Endothelial cell of umbilical vein (primary cell): Measurements from ENCODE around the gene BCCIP. TPM values are rescaled to one million over a fixed set of nuclear protein-coding genes. Genes with fewer than 3 reads are reported as not detected.

Experiments
- BruUV-seq: library from RNA; stranded (reverse); fragments of 400-500 nt; replicated peaks from 2 replicates; lab custom pipeline; 2021; lab: Mats Ljungman, UMichigan
- CTCF ChIA-PET: fragments of 300-600, 350-600 bp; sonication (Branson Sonifier 250); formaldehyde crosslinking; loops from one replicate; lab custom pipeline; 2021; ENCODE audit warnings: antibody characterized with exemption, inconsistent platforms; lab: Charles Lee
- POLR2A ChIA-PET: fragments of 300-600, 350-600 bp; sonication (Branson Sonifier 250); formaldehyde crosslinking; loops from one replicate; lab custom pipeline; 2021; ENCODE audit warnings: antibody characterized with exemption, inconsistent platforms; lab: Charles Lee
- DNase-seq: peaks from one replicate; pipeline ENCODE4 v3.0.0-alpha.2; 2011; ENCODE audit warnings: low read depth, low spot score
- FAIRE-seq: peaks from 2 replicates; lab custom pipeline; 2011; peaks lifted over from hg19 to GRCh38; lab: Jason Lieb, UNC
- H2AFZ ChIP-seq: 2 replicates; pipeline ENCODE4 v1.6.0; 2012; ENCODE audit warnings: low read depth, low read length, control low read depth, inconsistent platforms
- H3K27ac ChIP-seq: 2 replicates; pipeline ENCODE4 v1.5.1; 2011; ENCODE audit warnings: low read depth, mild to moderate bottlenecking, control low read depth, low read length, moderate library complexity; ENCODE audit not compliant: insufficient read depth
- H3K27me3 ChIP-seq, 2 experiments: 2 replicates each; pipeline versions ENCODE4 v1.6.0 to v1.6.1; 2011; ENCODE audit warnings: low read length in 2 of 2, mixed read lengths in 1 of 2; ENCODE audit not compliant: control insufficient read depth in 2 of 2, insufficient read depth in 2 of 2
- H3K36me3 ChIP-seq, 2 experiments: 2 replicates in 1 of 2; 3 replicates in 1 of 2; pipeline ENCODE4 v1.5.1; 2011; ENCODE audit warnings: low read length in 2 of 2, mild to moderate bottlenecking in 1 of 2, moderate library complexity in 1 of 2; ENCODE audit not compliant: control insufficient read depth in 2 of 2, insufficient read depth in 2 of 2; ENCODE audit errors: extremely low read depth in 1 of 2
- H3K4me1 ChIP-seq: 3 replicates; pipeline ENCODE4 v1.5.1; 2011; ENCODE audit warnings: mild to moderate bottlenecking, low read length; ENCODE audit not compliant: control insufficient read depth, insufficient read depth; ENCODE audit errors: extremely low read depth
- H3K4me2 ChIP-seq: 2 replicates; pipeline ENCODE4 v1.6.1; 2011; ENCODE audit warnings: low read length, control low read depth, mixed read lengths; ENCODE audit not compliant: insufficient read depth
- H3K4me3 ChIP-seq, 3 experiments: fragments of 200-600 bp in 1 of 3; sonication (generic), shearing (Covaris generic) in 1 of 3; replicated peaks in 1 of 3; 2 replicates each; pipeline ENCODE4 v1.5.1; 2011 to 2016; ENCODE audit warnings: control low read depth in 3 of 3, low read length in 3 of 3, mild to moderate bottlenecking in 2 of 3, inconsistent platforms in 1 of 3, low read depth in 1 of 3, moderate library complexity in 1 of 3; ENCODE audit not compliant: insufficient read depth in 1 of 3
- H3K79me2 ChIP-seq: 2 replicates; pipeline ENCODE4 v1.6.0; 2012; ENCODE audit warnings: low read length, inconsistent platforms; ENCODE audit not compliant: control insufficient read depth, insufficient read depth
- H3K9ac ChIP-seq: replicated peaks from 2 replicates; pipeline ENCODE3; 2011; ENCODE audit warnings: low read length, control low read depth; ENCODE audit not compliant: insufficient read depth; ENCODE audit errors: extremely low read depth
- H3K9me1 ChIP-seq: replicated peaks from 3 replicates; pipeline ENCODE4 v1.6.0; 2011; ENCODE audit warnings: mild to moderate bottlenecking, low read length; ENCODE audit not compliant: control insufficient read depth, insufficient read depth; ENCODE audit errors: extremely low read depth
- H3K9me3 ChIP-seq: replicated peaks from 2 replicates; pipeline ENCODE4 v1.5.1; 2012; ENCODE audit warnings: low read length, inconsistent platforms; ENCODE audit not compliant: control insufficient read depth, insufficient read depth
- H4K20me1 ChIP-seq: replicated peaks from 2 replicates; pipeline ENCODE3; 2011; ENCODE audit warnings: mild to moderate bottlenecking, low read length; ENCODE audit not compliant: control insufficient read depth, insufficient read depth; ENCODE audit errors: extremely low read depth
- CTCF ChIP-seq, 2 donors: IDR thresholded peaks; 1 replicate in 1 of 2; 2 replicates in 1 of 2; pipeline ENCODE4 v1.5.1; 2011; ENCODE audit warnings: low read length in 2 of 2, mild to moderate bottlenecking in 2 of 2, moderate library complexity in 2 of 2, control low read depth in 1 of 2, inconsistent platforms in 1 of 2, low read depth in 1 of 2; ENCODE audit not compliant: insufficient read depth in 1 of 2; ENCODE audit errors: extremely low read depth in 1 of 2
- FOS ChIP-seq: IDR thresholded peaks from 2 replicates; pipeline ENCODE4 v1.6.1; 2011; ENCODE audit warnings: mild to moderate bottlenecking, low read length, moderate library complexity, borderline replicate concordance; ENCODE audit not compliant: insufficient read depth
- GATA2 ChIP-seq: IDR thresholded peaks from 2 replicates; pipeline ENCODE4 v1.7.0; 2011; ENCODE audit warnings: low read depth, mild to moderate bottlenecking, moderate library complexity, mixed read lengths, low read length; ENCODE audit not compliant: insufficient read length, insufficient read depth
- MAX ChIP-seq: IDR thresholded peaks from 2 replicates; pipeline ENCODE4 v1.6.1; 2011; ENCODE audit not compliant: insufficient read depth, insufficient read length
- MYC ChIP-seq: IDR thresholded peaks from one replicate; pipeline ENCODE4 v1.6.1; 2011; ENCODE audit warnings: mild to moderate bottlenecking, low read depth, low read length
- POLR2AphosphoS5 ChIP-seq: IDR thresholded peaks from 2 replicates; pipeline ENCODE4 v1.6.1; 2012; ENCODE audit warnings: low read depth, mild to moderate bottlenecking, control low read depth, low read length, moderate library complexity; ENCODE audit not compliant: insufficient read depth
- dilution Hi-C: fragments of 300-500 bp; cut with MboI; formaldehyde crosslinking; loops from one replicate; pipeline ENCODE4 v1.15.0; 2019; ENCODE audit warnings: low sequenced_read_pairs; ENCODE audit not compliant: extremely low pct_ligation_motif_present
- intact Hi-C: fragments of 100-400 bp; cut with micrococcal nuclease; formaldehyde crosslinking; loops from one replicate; pipeline ENCODE4 v1.10.0; 2022
- polyA plus RNA-seq, 4 experiments: library from polyadenylated mRNA; depleted of rRNA in 3 of 4; stranded (reverse) in 3 of 4; unstranded in 1 of 4; fragments of >200 nt; gene quantifications; 2 replicates each; pipeline versions ENCODE4 v1.2.1 to v1.2.3, GENCODE V29; 2011 to 2012; ENCODE audit warnings: missing spikeins in 1 of 4
- total RNA-seq: library from RNA; stranded (reverse); gene quantifications from 2 replicates; pipeline ENCODE4 v1.2.3, GENCODE V29; 2021

The BCCIP gene
- total and polyA plus RNA-seq, 2 donors (not counting 3 experiments of a cell fraction or from before 2014, with no cell fraction given), result 14.5 to 73.5 TPM

GRCh38 chr10:125816548-125816947 is 6.8 kb upstream of the BCCIP start:
- no peak overlapping the region for H3K4me3 ChIP-seq
- H3K79me2 ChIP-seq, result no peaks in the 10 kb centered on the region
- no peak overlapping the region for H3K27ac ChIP-seq
- H3K4me1 ChIP-seq, result no peaks in the 10 kb centered on the region
- no peaks in the 10 kb centered on the region for H3K9me3 ChIP-seq
- H3K4me2 ChIP-seq, result no peak overlapping the region
- no peak for FAIRE-seq
- dilution Hi-C loops (no loop called here), intact Hi-C loops (no loop called here)
- H3K36me3 ChIP-seq, result no peaks in the 10 kb centered on the region
- no peak overlapping the region for H3K9ac ChIP-seq
- H2AFZ ChIP-seq, result no peak overlapping the region
- TF ChIP-seq MYC, result no peak
- no peak for TF ChIP-seq GATA2
- TF ChIP-seq MAX, result no peak
- TF ChIP-seq FOS, result no peak
- no peak for TF ChIP-seq POLR2AphosphoS5
- no peak for TF ChIP-seq CTCF (IDR thresholded peaks at IDR 0.05; ENCODE audit: extremely low read depth in 1 of 2, insufficient read depth in 1 of 2, low read depth in 1 of 2, low read length in 2 of 2)
- CTCF ChIA-PET, result interaction anchor here (0.7 kb wide), 1 partner anchor 11 kb away, joined by 4 read pairs; no protein-coding TSS in a partner anchor
- BruUV-seq, result no TSS peak
- H3K27me3 ChIP-seq, result no peaks in the 10 kb centered on the region
- no peak for DNase-seq
- no peaks in the 10 kb centered on the region for H3K9me1 ChIP-seq
- no peaks in the 10 kb centered on the region for H4K20me1 ChIP-seq
- POLR2A ChIA-PET, result no interaction called here
